Hematopoietic multipotent progenitor cell treated with erythropoietin and hydrocortisone succinate and interleukin-3 and kit ligand, for 8 days (in vitro differentiated cells): ENCODE results near the gene PRPH.
"Not testable (repeated sequence)": the region's sequence is repeated elsewhere in the genome, so short reads cannot be mapped to it uniquely, and the experiment has no call there.

Source experiments
- DNase-seq: peaks from one replicate; pipeline ENCODE4 v3.0.0-alpha.2; 2015

The PRPH gene

GRCh38 chr12:49295082-49295936 lies at the start of gene PRPH:
PRPH (plus strand) TSS chr12:49295147; CDS start chr12:49295201, 54 bp downstream.
- no peak for DNase-seq

- DNase-seq, result no peak
These were observed 43.6 kb upstream of the PRPH start for GRCh38 chr12:49251357-49251756.

- no peak for DNase-seq
These were observed 41.8 kb upstream of the PRPH start for GRCh38 chr12:49253033-49253623.

GRCh38 chr12:49255456-49255855 lies 39.5 kb upstream of the PRPH start:
- not testable (repeated sequence) for DNase-seq

- no peak for DNase-seq
These were observed 38.9 kb upstream of the PRPH start for GRCh38 chr12:49255857-49256637.

- DNase-seq, result not testable (repeated sequence)
These were observed 37.3 kb upstream of the PRPH start for GRCh38 chr12:49257508-49258184.

- DNase-seq, result no peak
These were observed 35.5 kb upstream of the PRPH start for GRCh38 chr12:49259452-49259851.

GRCh38 chr12:49260166-49260565 lies 34.8 kb upstream of the PRPH start:
- no peak for DNase-seq

GRCh38 chr12:49260571-49261363 lies 34.2 kb upstream of the PRPH start:
- no peak for DNase-seq

- no peak for DNase-seq
These were observed 33.2 kb upstream of the PRPH start for GRCh38 chr12:49261721-49262120.

GRCh38 chr12:49263400-49263763 lies 31.6 kb upstream of the PRPH start:
- DNase-seq, result no peak

GRCh38 chr12:49264466-49264872 lies 30.5 kb upstream of the PRPH start:
- peak; percentile 46 for DNase-seq

- DNase-seq, result peak; percentile 93
These were observed 29.8 kb upstream of the PRPH start, which contains the start of gene TUBA1C for GRCh38 chr12:49264873-49265792. TUBA1C (plus strand) TSS chr12:49265082; CDS start chr12:49265182, 100 bp downstream.

GRCh38 chr12:49269191-49269590 lies 25.8 kb upstream of the PRPH start:
- not testable (repeated sequence) for DNase-seq

- DNase-seq, result no peak
These were observed 21.9 kb upstream of the PRPH start for GRCh38 chr12:49272790-49273725.

- no peak for DNase-seq
These were observed 21.1 kb upstream of the PRPH start for GRCh38 chr12:49273726-49274395.

- DNase-seq, result no peak
These were observed 20.4 kb upstream of the PRPH start for GRCh38 chr12:49274396-49275069.
